Tibial artery (tissue), 4 donors: ENCODE results near the gene TEX51.
A peak's percentile ranks its signal among the peaks of the same experiment; 100 is the strongest.

Source experiments
- DNase-seq, 2 donors: peaks; one replicate each; pipeline ENCODE4 v3.0.0-alpha.2; 2019
- H3K27ac ChIP-seq, 2 donors: fragments of 200-600 bp; sonication (generic) in 1 of 2; 1 replicate in 1 of 2; 2 replicates in 1 of 2; pipeline ENCODE4 v1.5.1; 2018 to 2019; ENCODE audit warnings: mild to moderate bottlenecking in 1 of 2
- H3K27me3 ChIP-seq, 2 donors: fragments of 200-600 bp; sonication (generic) in 1 of 2; one replicate each; pipeline versions ENCODE4 v1.5.1 to v1.6.0; 2016 to 2019
- H3K36me3 ChIP-seq, 3 donors: fragments of 200-600 bp; sonication (generic) in 2 of 3; one replicate each; pipeline ENCODE4 v1.5.1; 2016 to 2019; ENCODE audit warnings: mild to moderate bottlenecking in 2 of 3
- H3K4me1 ChIP-seq, 4 donors: fragments of 200-600 bp; sonication (generic) in 2 of 4; 1 replicate in 3 of 4; 2 replicates in 1 of 4; pipeline ENCODE4 v1.5.1; 2016 to 2019
- H3K4me3 ChIP-seq, 2 donors: fragments of 200-600 bp; sonication (generic) in 1 of 2; 1 replicate in 1 of 2; 2 replicates in 1 of 2; pipeline ENCODE4 v1.5.1; 2018 to 2019; ENCODE audit warnings: mild to moderate bottlenecking in 2 of 2
- H3K9me3 ChIP-seq, 3 donors: fragments of 200-600 bp; sonication (generic) in 1 of 3; one replicate each; pipeline ENCODE4 v1.5.1; 2016 to 2019
- CTCF ChIP-seq, 2 experiments: fragments of 200-600 bp in 1 of 2; fragments of 450-650 bp in 1 of 2; IDR thresholded peaks; one replicate each; pipeline ENCODE4 v1.5.1; 2017 to 2019; ENCODE audit warnings: antibody characterized with exemption in 2 of 2, mild to moderate bottlenecking in 1 of 2, moderate library complexity in 1 of 2
- intact Hi-C: fragments of 100-400 bp; cut with DNase I; formaldehyde crosslinking; loops from one replicate; pipeline ENCODE4 v1.15.0; 2023; ENCODE audit warnings: low total_unique reads

Gene TEX51

GRCh38 chr2:126893153-126893552 lies 5.5 kb upstream of the TEX51 start:
- H3K4me1 ChIP-seq: no peaks in the 10 kb centered on the region
- no peaks in the 10 kb centered on the region for H3K36me3 ChIP-seq
- H3K27me3 ChIP-seq: peaks cover 0 to 6% of the 10 kb centered on the region in 2 donors
- no peak overlapping the region for H3K4me3 ChIP-seq
- TF ChIP-seq CTCF (IDR thresholded peaks at IDR 0.05): no peak
- H3K27ac ChIP-seq: no peak overlapping the region
- H3K9me3 ChIP-seq: no peaks in the 10 kb centered on the region
- DNase-seq: peak in 1 of 2 donors; percentile 29
- intact Hi-C loops: no loop called here

GRCh38 chr2:126893606-126894005 lies 5.1 kb upstream of the TEX51 start:
- no peak for TF ChIP-seq CTCF (IDR thresholded peaks at IDR 0.05)
- H3K4me1 ChIP-seq: no peaks in the 10 kb centered on the region
- no peaks in the 10 kb centered on the region for H3K36me3 ChIP-seq
- no peak overlapping the region for H3K27ac ChIP-seq
- DNase-seq: peak in 1 of 2 donors; percentile 20
- H3K9me3 ChIP-seq: no peaks in the 10 kb centered on the region
- peaks cover 0 to 3% of the 10 kb centered on the region in 2 donors for H3K27me3 ChIP-seq
- H3K4me3 ChIP-seq: no peak overlapping the region
- intact Hi-C loops: no loop called here

- peak in 1 of 2 donors; percentile 15 for DNase-seq
- Histone ChIP-seq H3K9me3 (no peaks in the 10 kb centered on the region), H3K4me3 (no peak overlapping the region), H3K36me3 (no peaks in the 10 kb centered on the region), H3K27me3 (peaks cover 0 to under 1% of the 10 kb centered on the region in 2 donors), H3K4me1 (no peaks in the 10 kb centered on the region), H3K27ac (no peak overlapping the region)
- intact Hi-C loops: no loop called here
- no peak for TF ChIP-seq CTCF (IDR thresholded peaks at IDR 0.05)
These were observed 4.6 kb upstream of the TEX51 start for GRCh38 chr2:126894082-126894481.

- no peak for TF ChIP-seq CTCF (IDR thresholded peaks at IDR 0.05)
- no peaks in the 10 kb centered on the region for H3K9me3 ChIP-seq
- intact Hi-C loops: no loop called here
- H3K4me3 ChIP-seq: no peak overlapping the region
- no peaks in the 10 kb centered on the region for H3K36me3 ChIP-seq
- no peaks in the 10 kb centered on the region for H3K27me3 ChIP-seq
- DNase-seq: peak in 1 of 2 donors; percentile 27
- H3K4me1 ChIP-seq: no peaks in the 10 kb centered on the region
- H3K27ac ChIP-seq: no peak overlapping the region
These were observed 4.0 kb upstream of the TEX51 start for GRCh38 chr2:126894585-126895182.

- no peaks in the 10 kb centered on the region for H3K36me3 ChIP-seq
- H3K27ac ChIP-seq: no peak overlapping the region
- no peak overlapping the region for H3K4me3 ChIP-seq
- no peaks in the 10 kb centered on the region for H3K9me3 ChIP-seq
- TF ChIP-seq CTCF (IDR thresholded peaks at IDR 0.05): no peak
- peak in 1 of 2 donors; percentile 12 for DNase-seq
- intact Hi-C loops: no loop called here
- H3K27me3 ChIP-seq: no peaks in the 10 kb centered on the region
- H3K4me1 ChIP-seq: no peaks in the 10 kb centered on the region
These were observed 3.4 kb upstream of the TEX51 start for GRCh38 chr2:126895336-126895735.

- no peak for DNase-seq
- intact Hi-C loops: no loop called here
- no peak for TF ChIP-seq CTCF (IDR thresholded peaks at IDR 0.05)
These were observed 2.2 kb upstream of the TEX51 start for GRCh38 chr2:126896471-126896870.

More at GRCh38 chr2:126896471-126896870, 2.2 kb upstream of the TEX51 start:
- Histone ChIP-seq H3K4me1 (no peaks in the 10 kb centered on the region), H3K9me3 (no peaks in the 10 kb centered on the region), H3K27me3 (no peaks in the 10 kb centered on the region), H3K27ac (no peak overlapping the region), H3K36me3 (no peaks in the 10 kb centered on the region), H3K4me3 (no peak overlapping the region)
